Neural crest cell (in vitro differentiated cells): ENCODE measurements around the gene ZNF429. TPM values are rescaled to one million over a fixed set of nuclear protein-coding genes. Genes with fewer than 3 reads are reported as not detected.

Experiments used
- DNase-seq: peaks from one replicate; pipeline ENCODE4 v3.0.0; 2021; ENCODE audit warnings: low read depth, mixed read lengths, low spot score
- H3K27ac Mint-ChIP-seq: one replicate; pipeline ENCODE4 v1.8.0; 2021; ENCODE audit warnings: mild to moderate bottlenecking, mixed read lengths; ENCODE audit not compliant: unreplicated experiment
- H3K27me3 Mint-ChIP-seq: 2 replicates; pipeline ENCODE4 v1.8.0; 2021; ENCODE audit warnings: low read depth, mild to moderate bottlenecking, mixed read lengths
- H3K36me3 Mint-ChIP-seq: 2 replicates; pipeline ENCODE4 v1.8.0; 2021; ENCODE audit warnings: low read depth, mild to moderate bottlenecking, mixed read lengths
- H3K4me1 Mint-ChIP-seq: 2 replicates; pipeline ENCODE4 v1.8.0; 2021; ENCODE audit warnings: mixed read lengths
- H3K4me3 Mint-ChIP-seq: one replicate; pipeline ENCODE4 v1.8.0; 2021; ENCODE audit warnings: mild to moderate bottlenecking, mixed read lengths
- H3K9me3 Mint-ChIP-seq: 2 replicates; pipeline ENCODE4 v1.8.0; 2021; ENCODE audit warnings: mixed read lengths
- CTCF ChIP-seq: fragments of 200-600 bp; sonication (generic); conservative IDR thresholded peaks from 2 replicates; pipeline ENCODE4 v1.5.0; 2021; ENCODE audit warnings: antibody characterized with exemption, mild to moderate bottlenecking
- total RNA-seq: library from RNA; stranded (reverse); gene quantifications from 2 replicates; pipeline ENCODE4 v1.2.1, GENCODE V29; 2021

Gene ZNF429
- total RNA-seq, 1 donor from 2014 or later, result 17.7 TPM

GRCh38 chr19:21568816-21569493, 63.6 kb downstream of the ZNF429 start:
- Mint-ChIP-seq H3K27ac (no peak overlapping the region), H3K9me3 (peaks cover 19% of the 10 kb centered on the region), H3K4me1 (no peaks in the 10 kb centered on the region), H3K4me3 (no peak overlapping the region), H3K36me3 (peaks cover 13% of the 10 kb centered on the region), H3K27me3 (no peaks in the 10 kb centered on the region)
- no peak for DNase-seq
- TF ChIP-seq CTCF, result no peak

GRCh38 chr19:21569494-21569865, 64.1 kb downstream of the ZNF429 start:
- H3K4me1 Mint-ChIP-seq, result no peaks in the 10 kb centered on the region
- no peak for DNase-seq
- TF ChIP-seq CTCF, result no peak
- H3K27me3 Mint-ChIP-seq, result no peaks in the 10 kb centered on the region
- H3K4me3 Mint-ChIP-seq, result no peak overlapping the region
- H3K9me3 Mint-ChIP-seq, result peaks cover 19% of the 10 kb centered on the region
- H3K36me3 Mint-ChIP-seq, result peaks cover 13% of the 10 kb centered on the region
- no peak overlapping the region for H3K27ac Mint-ChIP-seq

GRCh38 chr19:21571316-21571715, 65.9 kb downstream of the ZNF429 start:
- H3K27ac Mint-ChIP-seq, result no peak overlapping the region
- peaks cover 20% of the 10 kb centered on the region for H3K9me3 Mint-ChIP-seq
- peaks cover 16% of the 10 kb centered on the region for H3K36me3 Mint-ChIP-seq
- H3K4me1 Mint-ChIP-seq, result no peaks in the 10 kb centered on the region
- DNase-seq, result no peak
- no peak overlapping the region for H3K4me3 Mint-ChIP-seq
- TF ChIP-seq CTCF, result no peak
- no peaks in the 10 kb centered on the region for H3K27me3 Mint-ChIP-seq

- Mint-ChIP-seq H3K27me3 (no peaks in the 10 kb centered on the region), H3K4me1 (no peaks in the 10 kb centered on the region), H3K4me3 (no peak overlapping the region), H3K27ac (no peak overlapping the region), H3K36me3 (peaks cover 13% of the 10 kb centered on the region), H3K9me3 (peaks cover 23% of the 10 kb centered on the region)
- TF ChIP-seq CTCF, result no peak
- DNase-seq, result no peak
These were observed 69.2 kb downstream of the ZNF429 start for GRCh38 chr19:21574607-21575006.

GRCh38 chr19:21576481-21576880, 71.1 kb downstream of the ZNF429 start:
- Mint-ChIP-seq H3K27me3 (no peaks in the 10 kb centered on the region), H3K4me1 (no peaks in the 10 kb centered on the region), H3K36me3 (peaks cover 13% of the 10 kb centered on the region), H3K9me3 (peaks cover 28% of the 10 kb centered on the region), H3K4me3 (no peak overlapping the region), H3K27ac (no peak overlapping the region)
- no peak for DNase-seq
- no peak for TF ChIP-seq CTCF
